Stimulated activated CD4-positive, alpha-beta T cell treated with anti-CD3 and anti-CD28 coated beads, Interleukin-15, amount 100 ng/mL, for 1 hour (primary cell): ENCODE results near the gene LRRC15.

ENCODE experiments used
- DNase-seq, 2 donors: peaks; one replicate each; pipeline ENCODE4 v3.0.0-alpha.2; 2020; ENCODE audit warnings: low read depth in 1 of 2, low spot score in 1 of 2

Gene LRRC15

DNA sequence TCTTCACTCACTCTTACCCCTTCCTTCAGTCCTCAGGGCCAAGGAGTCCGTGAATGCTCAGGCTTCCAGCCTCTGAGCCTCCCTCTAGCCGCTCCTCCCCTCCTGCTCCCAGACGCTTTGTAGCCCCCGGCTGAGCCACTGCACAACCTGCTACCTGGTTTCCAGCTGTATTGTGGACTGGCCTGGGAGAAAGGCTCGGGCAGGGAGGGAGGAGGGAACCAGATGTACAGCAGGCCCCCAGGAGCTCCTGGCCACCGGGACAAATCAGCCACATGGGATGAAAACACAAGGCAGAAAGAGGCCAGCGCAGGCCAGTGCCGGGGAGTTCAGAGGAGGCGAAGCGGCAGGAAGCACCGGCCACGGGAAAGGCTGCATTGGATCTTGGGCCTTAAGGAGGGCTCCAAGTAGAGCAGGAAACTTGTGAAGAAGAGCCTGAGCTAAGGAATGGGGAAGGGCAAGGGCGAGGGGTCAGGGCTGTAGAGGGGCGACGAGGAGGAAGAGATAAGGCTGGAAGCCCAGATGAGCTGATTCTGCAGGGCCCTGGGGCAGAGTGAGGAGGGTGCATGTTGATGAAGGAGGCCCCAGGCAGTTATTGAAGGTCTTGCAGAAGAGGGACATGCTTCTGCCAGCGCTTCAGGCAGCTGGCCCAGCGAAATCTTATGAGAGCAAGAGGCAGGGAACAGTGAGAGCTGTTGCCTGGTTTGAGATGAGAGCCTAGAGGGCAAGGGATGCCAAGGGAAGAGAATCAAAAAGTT is 32.8 kb downstream of the LRRC15 start:
- DNase-seq, result no peak

DNA sequence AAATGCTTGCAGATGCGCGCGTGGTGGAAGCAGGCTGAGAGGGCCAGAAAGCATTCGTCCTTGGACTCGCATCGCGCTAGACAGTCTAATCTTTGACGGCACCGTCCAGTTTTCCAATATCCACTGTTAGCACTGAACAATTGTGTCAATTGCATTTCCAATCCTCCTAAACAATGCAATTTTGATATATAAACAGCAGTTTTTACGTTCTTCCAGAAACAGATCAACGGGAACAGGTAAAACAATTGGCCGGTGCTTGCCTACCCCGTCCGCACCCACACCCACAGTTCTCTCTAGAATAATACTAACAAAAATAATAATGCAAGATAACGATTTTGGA is 35.6 kb downstream of the LRRC15 start:
- no peak for DNase-seq

DNA sequence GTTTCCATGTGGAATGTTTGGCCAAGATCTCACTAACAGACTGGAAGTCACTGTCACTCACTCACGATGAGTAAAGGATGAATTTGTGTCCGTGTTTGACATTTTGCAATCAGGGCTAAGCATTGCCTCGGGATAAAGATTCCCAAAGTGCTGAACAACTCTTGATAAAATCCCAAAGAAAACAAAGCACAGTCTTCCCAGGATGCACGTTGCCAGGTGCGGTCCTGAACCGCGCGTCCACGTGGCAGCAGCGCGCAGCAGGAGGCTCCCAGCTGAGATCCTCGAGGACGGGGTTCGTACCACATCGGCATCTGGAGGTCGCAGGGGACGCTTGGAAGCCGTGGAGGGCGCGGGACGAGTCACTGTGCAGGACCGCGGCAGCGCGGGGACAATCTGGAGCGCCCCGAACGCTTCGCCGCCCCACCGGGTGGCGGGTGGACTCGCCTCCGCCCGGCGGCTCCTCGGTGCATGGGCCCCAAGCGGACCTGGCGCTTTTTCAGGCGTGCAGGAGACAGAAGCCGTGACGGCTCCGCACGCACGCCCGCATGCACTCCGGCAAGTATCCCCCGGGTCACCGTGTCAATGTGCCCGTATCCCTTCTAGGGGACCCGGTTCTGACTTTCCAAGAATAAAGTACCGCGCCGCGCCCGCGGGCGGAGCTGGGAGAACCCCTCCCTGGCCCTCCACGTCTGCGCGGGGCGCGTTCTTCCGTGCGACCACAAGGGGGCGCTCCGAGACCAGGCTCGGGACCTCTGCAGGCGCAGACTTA is 36.1 kb downstream of the LRRC15 start:
- peak; percentile 84 to 88 for DNase-seq

DNA sequence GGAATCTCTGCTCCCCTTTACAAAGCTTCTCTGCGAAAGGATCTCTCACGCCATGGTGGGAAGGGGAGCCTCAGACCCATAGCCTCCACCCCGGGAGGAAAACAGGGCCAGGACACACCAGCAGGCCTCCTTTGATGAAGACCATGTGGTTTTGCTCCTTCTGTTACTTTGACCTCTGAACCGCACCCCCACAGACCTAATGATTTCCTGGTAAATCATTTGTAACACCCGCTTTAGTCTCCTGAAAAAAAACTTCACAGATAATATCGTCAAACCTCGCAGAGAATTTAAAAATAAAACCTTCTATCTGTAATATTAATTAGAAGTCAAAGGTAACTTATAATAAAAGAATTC is 36.7 kb downstream of the LRRC15 start:
- DNase-seq, result no peak

DNA sequence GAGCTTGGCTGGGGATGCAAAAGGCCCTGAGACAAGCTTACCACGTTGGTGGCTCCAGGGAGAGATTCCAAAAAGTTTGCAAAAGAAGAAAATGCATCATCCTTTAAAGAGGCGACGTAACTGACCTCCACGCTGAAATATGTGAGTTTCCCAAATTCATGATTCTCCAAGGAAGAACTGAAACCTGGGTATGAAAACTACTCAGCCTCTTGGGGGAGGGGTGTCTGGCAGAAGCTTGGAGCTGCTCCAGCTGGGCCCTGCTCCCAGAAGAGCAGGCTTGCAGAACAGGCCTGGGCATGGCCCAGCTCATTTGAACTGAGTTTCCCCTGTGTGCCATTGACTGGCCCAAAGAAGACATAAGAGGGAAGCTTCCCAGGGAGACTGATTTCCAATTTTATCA is 39.0 kb downstream of the LRRC15 start:
- DNase-seq, result no peak

DNA sequence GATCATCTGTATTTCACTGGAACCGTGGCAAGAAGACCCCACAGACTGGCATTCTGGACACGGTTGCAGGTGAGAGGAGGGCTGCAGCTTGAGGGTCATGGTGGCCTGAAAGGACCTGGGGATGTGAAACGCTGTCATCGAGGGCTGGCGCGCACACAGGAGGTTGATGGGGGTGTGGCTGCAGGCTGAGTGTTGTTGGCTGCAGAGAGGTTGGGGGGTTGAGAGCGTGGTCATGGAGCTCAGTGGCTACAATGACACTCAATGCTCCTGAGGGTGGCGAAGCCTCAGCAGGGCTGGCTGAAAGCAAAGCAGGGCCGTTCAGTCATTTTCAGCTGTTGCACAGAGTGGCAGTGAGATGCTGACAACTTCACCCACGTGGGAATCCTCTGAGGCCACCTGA is 39.4 kb downstream of the LRRC15 start:
- no peak for DNase-seq

DNA sequence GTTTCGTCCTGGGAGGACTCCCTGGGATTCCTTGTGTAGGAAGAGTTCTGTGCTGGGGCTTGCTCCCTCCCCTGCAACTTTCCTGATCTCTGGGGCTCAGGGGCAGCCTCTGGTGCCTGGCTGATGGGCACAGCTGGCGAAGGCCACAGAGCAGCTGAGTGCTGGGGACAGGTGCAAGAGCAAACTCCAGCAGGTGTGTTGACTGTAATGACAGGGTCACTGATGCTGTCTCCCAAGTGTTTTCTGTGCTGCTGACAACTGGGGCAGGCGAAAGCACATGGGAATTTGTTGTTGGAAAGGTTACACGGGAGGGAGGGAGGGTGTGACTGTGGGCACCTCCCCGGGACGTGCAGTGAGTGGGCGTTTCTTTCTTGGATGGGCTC is 40.0 kb downstream of the LRRC15 start:
- DNase-seq, result no peak

DNA sequence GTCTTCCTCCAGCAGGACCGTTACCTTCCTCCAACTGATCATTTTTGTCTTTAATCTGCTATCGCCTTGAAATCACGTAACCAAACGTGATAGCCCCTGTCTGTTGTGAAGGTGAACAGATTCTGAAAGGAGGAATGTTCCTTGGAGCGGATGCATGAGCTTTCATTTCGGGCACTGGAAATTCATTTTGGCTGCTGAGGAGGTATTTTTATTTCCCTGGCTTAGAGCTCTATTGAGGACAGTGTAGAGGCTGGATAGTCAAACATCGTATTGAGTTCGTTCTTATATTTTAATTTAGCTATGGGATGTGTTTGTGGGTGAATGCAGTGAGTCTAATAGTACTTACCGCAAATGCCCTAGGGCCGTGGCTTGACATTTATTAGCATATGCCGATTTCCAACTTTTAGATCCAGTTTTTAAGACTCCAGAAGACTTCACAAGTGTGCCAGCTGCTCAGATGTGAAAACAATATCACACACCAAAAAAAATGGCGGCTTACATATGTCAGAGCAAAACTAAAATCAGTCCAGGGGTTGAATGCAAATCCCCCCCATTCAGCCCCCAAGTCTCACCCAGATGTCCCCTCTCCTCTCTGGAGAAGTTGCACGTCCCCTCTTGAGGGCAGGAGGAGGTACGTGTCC is 40.5 kb downstream of the LRRC15 start:
- DNase-seq, result no peak

DNA sequence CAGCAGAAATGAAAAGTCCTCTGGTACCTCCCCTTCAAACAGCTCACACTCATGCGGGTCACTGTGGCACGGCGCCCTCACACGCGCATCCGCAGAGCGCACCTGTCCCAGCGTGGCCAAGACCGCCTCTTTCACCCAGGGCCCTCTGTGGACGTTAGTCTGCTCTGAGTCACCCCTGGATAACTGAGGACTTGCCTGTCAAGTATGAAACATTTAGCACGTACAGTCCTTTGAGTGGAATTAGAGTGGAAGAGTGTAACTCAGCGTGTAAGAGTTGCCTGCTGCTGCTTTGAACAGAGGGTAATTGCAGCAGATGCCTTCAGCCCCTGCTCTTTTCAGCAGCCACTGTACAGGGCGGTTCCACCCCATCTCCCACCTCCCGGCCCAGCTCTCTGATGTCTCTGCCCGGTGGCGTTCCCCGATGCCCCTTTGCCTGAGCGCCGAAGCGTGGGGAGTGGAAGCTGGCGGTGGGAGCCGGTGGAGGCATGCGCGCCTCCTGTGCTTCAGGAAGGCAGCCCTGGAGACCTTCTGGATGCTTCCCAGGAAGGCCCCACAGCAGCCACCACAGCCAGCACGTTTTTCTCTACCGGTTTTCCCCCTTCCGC is 41.4 kb downstream of the LRRC15 start:
- DNase-seq, result no peak

DNA sequence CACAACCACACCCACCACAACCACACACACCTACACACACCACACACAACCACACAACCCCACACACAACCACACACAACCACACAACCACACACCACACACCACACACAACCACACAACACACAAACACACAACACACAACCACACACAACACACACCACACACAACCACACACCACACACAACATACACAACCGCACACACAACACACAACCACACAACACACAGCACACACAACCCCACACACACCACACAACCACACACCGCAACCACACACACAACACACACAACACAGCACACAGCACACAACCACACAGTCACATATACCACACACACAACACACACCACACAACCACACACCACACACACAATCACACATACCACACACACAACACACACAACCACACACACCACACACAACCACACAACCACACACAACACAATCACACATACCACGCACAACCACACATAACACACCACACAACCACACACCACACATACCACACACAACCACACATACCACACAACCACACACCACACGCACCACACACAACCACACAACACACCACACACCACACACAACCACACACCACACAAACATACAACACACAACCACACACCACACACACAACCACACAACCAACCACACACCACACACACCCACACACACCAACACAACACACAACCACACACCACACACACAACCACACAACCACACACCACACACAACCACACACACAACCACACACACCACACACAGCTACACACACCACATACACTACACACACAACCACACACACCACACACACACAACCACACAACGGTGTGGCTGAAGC is 42.1 kb downstream of the LRRC15 start:
- no peak for DNase-seq

DNA sequence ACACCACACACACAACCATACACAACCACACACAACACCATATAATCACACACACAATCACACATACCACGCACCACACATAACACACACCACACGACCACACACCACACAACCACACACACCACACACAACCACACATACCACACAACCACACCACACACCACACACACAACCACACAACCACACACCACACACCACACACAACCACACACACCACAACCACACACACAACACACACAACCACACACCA is 42.6 kb downstream of the LRRC15 start:
- no peak for DNase-seq

DNA sequence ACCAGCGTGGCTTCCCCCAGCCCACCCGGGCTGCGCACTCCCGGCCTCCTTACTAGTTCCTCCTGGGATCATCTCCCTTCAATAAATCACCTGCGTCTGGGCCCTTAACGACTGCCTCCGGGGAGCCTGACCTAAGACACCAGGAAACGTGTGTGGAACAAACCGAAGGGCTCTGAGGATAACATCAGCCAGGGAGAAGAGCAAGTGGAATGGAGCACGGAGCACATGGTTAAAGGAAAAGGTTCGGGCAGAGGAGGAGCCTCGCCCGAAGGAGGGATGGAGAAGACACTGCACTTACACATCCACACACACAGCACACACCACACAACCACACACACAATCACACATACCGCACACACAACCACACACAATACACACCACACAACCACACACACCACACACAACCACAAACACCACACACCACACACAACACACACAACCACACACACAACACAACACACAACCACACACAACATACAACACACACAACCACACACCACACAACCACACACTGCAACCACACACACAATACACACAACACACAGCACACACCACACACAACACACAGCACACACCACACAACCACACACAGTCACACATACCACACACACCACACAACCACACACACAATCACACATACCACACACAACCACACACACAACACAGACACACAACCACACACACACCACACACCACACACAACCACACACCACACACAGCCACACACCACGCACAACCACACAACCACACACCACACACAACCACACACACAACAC is 43.2 kb downstream of the LRRC15 start:
- no peak for DNase-seq

DNA sequence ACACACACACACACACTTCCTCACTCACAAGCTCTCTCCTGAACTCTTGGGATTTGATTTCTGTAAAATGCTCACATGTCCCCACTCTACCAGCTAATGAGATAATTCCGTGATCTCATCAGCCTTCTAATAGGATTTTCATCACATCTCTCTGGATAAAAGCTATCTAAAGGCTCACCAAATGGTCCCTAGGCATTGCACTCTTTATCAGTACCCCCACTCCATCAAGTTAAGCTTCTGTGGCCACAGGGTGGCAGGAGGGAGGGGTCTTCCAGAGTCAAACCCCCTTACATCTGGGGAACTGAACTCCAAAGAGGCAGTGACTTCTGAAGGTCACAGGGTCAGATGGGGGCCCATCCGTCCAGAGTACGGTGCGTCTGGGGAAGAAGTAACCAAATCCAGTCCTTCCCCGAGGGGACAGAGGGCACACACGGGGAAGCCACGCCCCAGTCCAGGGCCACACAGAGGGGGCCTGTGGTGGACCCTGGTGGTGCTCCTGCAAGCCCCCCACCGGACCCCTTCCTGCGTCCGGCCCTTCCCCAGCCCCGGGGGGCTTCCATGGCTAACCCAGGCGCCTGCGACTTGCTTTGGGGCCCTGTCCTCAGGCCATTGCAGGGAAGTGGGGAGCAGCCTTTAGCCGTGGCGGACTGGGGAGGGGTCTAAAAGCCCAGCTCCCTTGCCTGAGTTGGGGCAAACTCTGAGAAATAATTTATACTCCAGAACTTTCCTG is 44.0 kb downstream of the LRRC15 start:
- no peak for DNase-seq

DNA sequence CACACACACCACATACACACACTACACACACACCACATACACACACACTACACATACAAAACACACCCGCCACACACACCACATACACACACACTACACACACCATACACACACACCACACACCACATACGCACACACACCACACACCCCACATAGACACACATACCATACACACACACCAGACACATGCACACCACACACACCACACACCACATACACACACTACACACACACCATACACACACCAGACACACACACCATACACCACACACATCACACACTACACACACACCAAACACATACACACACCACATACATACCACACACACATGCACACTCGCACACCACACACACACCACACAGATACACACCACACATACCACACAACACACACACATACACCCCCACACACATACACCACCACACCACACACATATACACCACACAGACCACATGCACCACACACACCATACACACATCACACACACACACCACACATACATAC is 44.7 kb downstream of the LRRC15 start:
- no peak for DNase-seq

DNA sequence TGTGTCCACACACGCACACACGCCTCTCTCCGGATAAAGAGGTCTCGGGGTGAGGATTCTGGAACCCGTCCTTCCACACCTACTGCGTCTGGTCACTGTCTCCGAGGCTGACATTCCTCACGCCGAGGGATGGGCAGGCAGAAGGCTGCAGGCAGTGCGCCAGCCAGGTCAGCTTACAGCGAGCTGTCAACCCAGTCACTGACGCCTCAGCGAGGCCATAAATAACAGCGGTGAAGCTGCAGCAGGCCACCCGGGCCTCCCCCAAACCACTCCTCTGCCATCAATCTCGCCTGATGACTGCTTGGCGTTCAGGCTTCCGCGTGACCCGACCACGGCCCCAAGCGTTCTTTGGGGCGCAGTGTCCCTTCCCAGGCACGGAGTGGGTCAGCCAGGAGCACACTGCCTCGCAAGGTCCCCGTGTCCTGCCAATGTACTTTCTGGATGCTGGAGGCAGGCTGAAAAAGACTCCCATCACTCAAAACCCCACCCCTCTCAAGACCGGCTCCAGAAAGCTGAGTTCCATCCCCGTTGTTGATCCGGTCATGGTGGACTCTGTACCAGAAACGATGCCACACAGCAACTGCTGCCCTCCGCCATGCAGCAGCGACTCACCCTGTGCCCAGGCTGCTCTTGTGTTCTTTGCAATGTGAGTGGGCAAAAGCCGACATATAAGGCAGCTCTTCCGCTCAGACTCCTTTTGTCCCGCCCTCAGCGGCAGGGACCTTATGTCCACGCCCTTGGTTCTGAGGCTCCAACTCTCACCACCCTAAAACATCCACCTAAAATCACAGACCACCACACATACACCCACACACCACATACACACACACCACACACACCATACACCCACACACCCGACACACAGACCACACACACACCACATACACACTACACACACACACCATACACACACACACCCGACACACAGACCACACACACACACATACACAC is 45.5 kb downstream of the LRRC15 start:
- no peak for DNase-seq

DNA sequence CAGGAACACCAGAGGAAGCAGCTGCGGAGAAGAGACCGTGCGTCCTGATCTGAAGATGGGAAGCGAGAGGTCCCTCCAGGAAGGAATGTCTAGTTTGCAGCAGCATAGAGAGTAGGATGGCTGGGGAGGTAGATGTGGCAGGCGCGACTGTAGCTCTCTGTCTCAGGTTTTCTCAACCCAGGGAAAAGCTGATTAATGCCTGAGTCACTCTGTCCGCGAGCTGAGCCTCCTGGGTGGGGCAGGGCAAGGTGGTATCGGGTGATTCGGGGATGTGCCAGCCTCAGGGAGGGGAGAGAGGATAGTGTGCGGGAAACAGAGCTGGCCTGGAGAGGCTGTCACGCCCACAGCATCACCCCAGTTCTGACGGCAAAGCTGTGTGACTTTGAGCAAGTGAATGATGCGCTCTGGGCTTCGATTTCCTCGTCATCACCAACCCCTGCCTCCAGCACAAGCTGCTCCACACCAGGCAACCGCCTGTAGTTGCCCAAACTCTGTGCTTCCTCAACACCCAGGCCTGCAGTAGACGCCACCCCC is 46.8 kb downstream of the LRRC15 start:
- DNase-seq, result no peak

DNA sequence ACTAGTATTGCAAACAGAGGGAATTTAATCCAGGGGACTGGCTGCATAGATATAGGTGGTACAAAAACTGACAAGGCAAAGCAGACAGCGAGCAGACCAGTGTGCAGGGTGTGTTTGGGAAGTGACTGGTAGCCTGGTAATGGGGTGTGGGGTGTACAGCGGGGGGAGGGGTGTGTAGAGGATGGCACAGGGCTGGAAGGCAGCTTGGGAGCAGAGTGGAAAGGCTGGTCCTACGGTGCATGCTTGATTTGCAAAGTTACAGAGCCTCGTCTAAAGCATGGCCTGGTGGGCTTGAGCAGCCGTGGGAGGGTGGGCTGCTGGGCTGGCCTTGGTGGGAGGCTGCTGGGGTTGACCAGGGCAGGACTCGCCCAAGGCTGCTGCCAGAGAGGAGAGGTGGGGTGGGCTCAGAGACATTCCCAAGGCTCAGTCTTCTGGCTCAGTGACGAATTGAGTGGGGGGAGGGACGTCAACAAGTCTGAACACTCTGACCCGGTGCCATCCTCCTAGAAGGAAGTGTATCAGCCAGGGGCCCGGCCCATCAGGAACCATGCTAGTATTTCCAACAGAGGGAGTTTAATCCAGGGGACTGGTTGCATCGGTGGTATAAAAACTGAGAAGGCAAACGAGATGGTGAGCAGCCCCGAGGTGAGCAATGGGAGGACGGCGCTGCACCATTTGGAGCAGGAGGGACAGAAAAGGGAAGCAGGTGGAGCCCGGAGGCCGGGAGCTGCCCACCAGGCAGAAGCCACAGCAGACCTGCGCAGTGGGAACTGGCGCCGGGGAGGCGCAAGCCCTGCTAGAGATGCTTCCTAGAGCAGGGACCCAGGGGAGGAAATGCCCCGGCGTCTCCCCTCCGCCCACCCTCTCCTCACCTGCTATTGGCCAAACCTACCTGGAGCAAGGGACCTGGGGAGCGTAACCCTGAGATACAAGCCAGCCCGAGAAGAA is 47.6 kb downstream of the LRRC15 start:
- DNase-seq, result no peak
